ENCODE results near the gene SLC25A51. TPM values are rescaled to one million over a fixed set of nuclear protein-coding genes. Genes with fewer than 3 reads are reported as not detected.

The SLC25A51 gene
- total and polyA plus RNA-seq, 2 experiments from 2014 or later = 5.3 to 22.0 TPM

DNA sequence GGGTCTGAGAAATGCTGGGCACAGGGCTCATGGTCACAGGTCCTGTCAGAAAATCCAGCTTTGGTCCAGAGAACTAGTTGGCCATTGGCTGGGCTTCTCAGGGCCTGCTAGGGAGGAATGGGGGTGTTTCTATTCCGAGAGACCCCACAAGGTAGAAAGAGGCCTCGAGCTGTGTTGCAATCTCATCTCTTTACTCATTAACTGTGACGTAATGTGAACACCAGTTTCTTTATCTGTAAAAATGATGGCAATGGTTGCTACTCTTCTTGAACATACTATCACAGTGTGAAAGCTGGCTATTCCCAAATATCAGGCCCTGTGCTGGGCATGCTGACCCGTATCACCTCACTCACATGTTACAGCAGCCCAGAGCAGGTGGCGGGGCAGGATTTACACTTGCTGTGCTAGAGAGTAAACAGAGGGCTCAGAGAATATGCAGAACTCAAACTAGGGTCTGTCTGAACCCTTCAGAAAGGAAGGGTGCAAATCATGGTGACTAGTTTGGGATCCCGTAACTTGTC, 35.7 kb upstream of the SLC25A51 start (continued):
- TF ChIP-seq, protein P1, sequence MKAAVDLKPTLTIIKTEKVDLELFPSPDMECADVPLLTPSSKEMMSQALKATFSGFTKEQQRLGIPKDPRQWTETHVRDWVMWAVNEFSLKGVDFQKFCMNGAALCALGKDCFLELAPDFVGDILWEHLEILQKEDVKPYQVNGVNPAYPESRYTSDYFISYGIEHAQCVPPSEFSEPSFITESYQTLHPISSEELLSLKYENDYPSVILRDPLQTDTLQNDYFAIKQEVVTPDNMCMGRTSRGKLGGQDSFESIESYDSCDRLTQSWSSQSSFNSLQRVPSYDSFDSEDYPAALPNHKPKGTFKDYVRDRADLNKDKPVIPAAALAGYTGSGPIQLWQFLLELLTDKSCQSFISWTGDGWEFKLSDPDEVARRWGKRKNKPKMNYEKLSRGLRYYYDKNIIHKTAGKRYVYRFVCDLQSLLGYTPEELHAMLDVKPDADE (IDR thresholded peaks at IDR 0.05) = no peak
- TF ChIP-seq, protein P2, sequence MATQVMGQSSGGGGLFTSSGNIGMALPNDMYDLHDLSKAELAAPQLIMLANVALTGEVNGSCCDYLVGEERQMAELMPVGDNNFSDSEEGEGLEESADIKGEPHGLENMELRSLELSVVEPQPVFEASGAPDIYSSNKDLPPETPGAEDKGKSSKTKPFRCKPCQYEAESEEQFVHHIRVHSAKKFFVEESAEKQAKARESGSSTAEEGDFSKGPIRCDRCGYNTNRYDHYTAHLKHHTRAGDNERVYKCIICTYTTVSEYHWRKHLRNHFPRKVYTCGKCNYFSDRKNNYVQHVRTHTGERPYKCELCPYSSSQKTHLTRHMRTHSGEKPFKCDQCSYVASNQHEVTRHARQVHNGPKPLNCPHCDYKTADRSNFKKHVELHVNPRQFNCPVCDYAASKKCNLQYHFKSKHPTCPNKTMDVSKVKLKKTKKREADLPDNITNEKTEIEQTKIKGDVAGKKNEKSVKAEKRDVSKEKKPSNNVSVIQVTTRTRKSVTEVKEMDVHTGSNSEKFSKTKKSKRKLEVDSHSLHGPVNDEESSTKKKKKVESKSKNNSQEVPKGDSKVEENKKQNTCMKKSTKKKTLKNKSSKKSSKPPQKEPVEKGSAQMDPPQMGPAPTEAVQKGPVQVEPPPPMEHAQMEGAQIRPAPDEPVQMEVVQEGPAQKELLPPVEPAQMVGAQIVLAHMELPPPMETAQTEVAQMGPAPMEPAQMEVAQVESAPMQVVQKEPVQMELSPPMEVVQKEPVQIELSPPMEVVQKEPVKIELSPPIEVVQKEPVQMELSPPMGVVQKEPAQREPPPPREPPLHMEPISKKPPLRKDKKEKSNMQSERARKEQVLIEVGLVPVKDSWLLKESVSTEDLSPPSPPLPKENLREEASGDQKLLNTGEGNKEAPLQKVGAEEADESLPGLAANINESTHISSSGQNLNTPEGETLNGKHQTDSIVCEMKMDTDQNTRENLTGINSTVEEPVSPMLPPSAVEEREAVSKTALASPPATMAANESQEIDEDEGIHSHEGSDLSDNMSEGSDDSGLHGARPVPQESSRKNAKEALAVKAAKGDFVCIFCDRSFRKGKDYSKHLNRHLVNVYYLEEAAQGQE (IDR thresholded peaks at IDR 0.05; ENCODE audit: unreplicated experiment) = no peak
- no peak for TF ChIP-seq ZNF114 (CRISPR knock-in tag; IDR thresholded peaks at IDR 0.05)
- no peak for TF ChIP-seq CREB1 (CRISPR knock-in tag; IDR thresholded peaks at IDR 0.05; ENCODE audit: low read depth)
- TF ChIP-seq POLR2AphosphoS5 (IDR thresholded peaks at IDR 0.05; ENCODE audit: low read depth) = no peak
- TF ChIP-seq EZH2 (IDR thresholded peaks at IDR 0.05; ENCODE audit: low read depth, unreplicated experiment) = no peak
- TF ChIP-seq EZH2phosphoT487 (IDR thresholded peaks at IDR 0.05; ENCODE audit: unreplicated experiment) = no peak

DNA sequence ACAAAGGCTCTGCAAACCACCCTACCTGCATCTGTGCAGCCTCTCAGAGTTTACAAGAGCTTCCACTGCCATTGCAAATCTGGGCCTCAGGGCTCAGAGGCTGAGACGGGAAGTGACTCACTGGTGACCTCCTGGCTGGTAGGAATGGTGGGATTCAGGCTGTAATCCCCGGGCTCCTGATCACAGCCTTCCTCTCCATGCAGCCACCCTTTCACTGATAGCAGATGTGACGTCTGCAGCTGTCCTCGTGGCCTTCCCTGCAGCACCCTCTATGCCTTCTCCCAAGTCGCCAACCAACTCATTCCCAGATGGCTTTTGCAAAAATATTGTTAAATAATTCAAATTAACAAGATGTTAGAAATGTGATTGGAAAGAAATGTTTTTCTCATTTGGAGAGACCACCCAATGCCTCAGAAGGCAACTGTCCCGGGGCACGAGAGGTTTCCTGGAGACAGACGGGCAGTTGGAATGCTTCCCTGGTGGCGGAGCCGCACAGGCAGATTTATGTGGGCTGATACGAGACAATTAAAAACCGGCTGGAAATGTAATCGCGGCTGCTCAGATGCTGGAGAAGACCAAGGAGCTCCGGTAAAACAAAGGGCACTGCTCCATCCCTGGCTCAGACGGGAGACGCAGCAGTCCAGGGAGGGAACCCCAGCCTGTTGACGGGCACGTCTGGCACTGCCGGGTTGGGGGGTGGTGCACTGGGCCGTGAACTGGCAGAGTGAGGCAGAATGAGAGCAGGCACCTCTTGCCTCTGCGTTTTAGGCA, 34.4 kb upstream of the SLC25A51 start:
- Histone ChIP-seq H3K27me3 (ENCODE audit: insufficient read depth) (no peaks in the 10 kb centered on the region), H3F3A (replicated peaks; ENCODE audit: low read depth) (no peaks in the 10 kb centered on the region), H3K4me3 (no peak overlapping the region), H4K20me1 (replicated peaks; ENCODE audit: insufficient read depth) (no peaks in the 10 kb centered on the region; the same call in 1 of the 2 replicates), H3K27ac (ENCODE audit: low read depth) (no peak overlapping the region), H3K4me1 (ENCODE audit: insufficient read depth) (0 out of 2 replicates have a peak, but pooled peaks cover 4% of the 10 kb centered on the region), H3K4me2 (no peak overlapping the region), H3K36me3 (ENCODE audit: insufficient read depth) (no peaks in the 10 kb centered on the region), H3K9me2 (ENCODE audit: insufficient read depth) (no peaks in the 10 kb centered on the region), H2AFZ (no peak overlapping the region), H3K79me2 (replicated peaks; ENCODE audit: insufficient read depth) (no peaks in the 10 kb centered on the region)
- DNase-seq (ENCODE audit: low spot score) (no peak), ATAC-seq (no peak)
- peaks cover 3% of the 10 kb centered on the region for H3K27me3 Mint-ChIP-seq (ENCODE audit: insufficient read depth, low read depth, poor library complexity)
- no peak overlapping the region for H3K27ac Mint-ChIP-seq
- H3K36me3 Mint-ChIP-seq (ENCODE audit: low read depth) = no peaks in the 10 kb centered on the region; the same call in 2 of the 3 replicates
- no peak overlapping the region; the same call in 2 of the 3 replicates for H3K4me3 Mint-ChIP-seq
- TF ChIP-seq ZNF114 (CRISPR knock-in tag; IDR thresholded peaks at IDR 0.05) (no peak), ZNF331 (CRISPR knock-in tag; IDR thresholded peaks at IDR 0.05; ENCODE audit: low read depth) (no peak), STAT1 (IDR thresholded peaks at IDR 0.05; ENCODE audit: unreplicated experiment) (no peak), EZH2phosphoT487 (IDR thresholded peaks at IDR 0.05; ENCODE audit: unreplicated experiment) (no peak), EZH2 (IDR thresholded peaks at IDR 0.05; ENCODE audit: low read depth, unreplicated experiment) (no peak)
- TF ChIP-seq, protein P1 (IDR thresholded peaks at IDR 0.05) = no peak
- H3K9me3 Mint-ChIP-seq = no peaks in the 10 kb centered on the region
- peaks cover 27% of the 10 kb centered on the region for H3K4me1 Mint-ChIP-seq

Measured in GM23338 (cell line).